Activated CD8-positive, alpha-beta memory T cell treated with anti-CD3 and anti-CD28 coated beads, Interleukin-2, amount 10 ng/mL, durations not matched to agents 7 days and 5 days (primary cell): ENCODE measurements around the gene C11orf42. TPM values are rescaled to one million over a fixed set of nuclear protein-coding genes. Genes with fewer than 3 reads are reported as not detected.
"Not testable (repeated sequence)": the region's sequence is repeated elsewhere in the genome, so short reads cannot be mapped to it uniquely, and the experiment has no call there.

Source experiments
- ATAC-seq: fragments of 150-1000 bp; cut with Tn5 transposase; one replicate; pipeline ENCODE4 v1.10.0; 2021; ENCODE audit warnings: moderate library complexity
- CTCF ChIA-PET: fragments of 350-600 bp; sonication (Branson Sonifier 250); formaldehyde crosslinking; loops from one replicate; lab custom pipeline; 2021; ENCODE audit warnings: antibody characterized with exemption; lab: Charles Lee
- DNase-seq: peaks from one replicate; pipeline ENCODE4 v3.0.0-alpha.2; 2020
- H3K27ac Mint-ChIP-seq: one replicate; pipeline ENCODE4 v1.8.0; 2021; ENCODE audit warnings: mild to moderate bottlenecking, mixed read lengths
- H3K27me3 Mint-ChIP-seq: one replicate; pipeline ENCODE4 v1.8.0; 2021; ENCODE audit warnings: mixed read lengths
- H3K36me3 Mint-ChIP-seq: one replicate; pipeline ENCODE4 v1.8.0; 2021; ENCODE audit warnings: mild to moderate bottlenecking, mixed read lengths
- H3K4me1 Mint-ChIP-seq: one replicate; pipeline ENCODE4 v1.8.0; 2021; ENCODE audit warnings: mixed read lengths
- H3K4me3 Mint-ChIP-seq: one replicate; pipeline ENCODE4 v1.8.0; 2021; ENCODE audit warnings: mild to moderate bottlenecking, moderate library complexity, mixed read lengths
- H3K9me3 Mint-ChIP-seq: one replicate; pipeline ENCODE4 v1.8.0; 2022; ENCODE audit warnings: low read depth, mixed read lengths
- total RNA-seq, 2 experiments: library from RNA; stranded (reverse); gene quantifications; one replicate each; pipeline ENCODE4 v1.2.3, GENCODE V29; 2021

C11orf42 gene
- total RNA-seq, 2 experiments from 2014 or later, result not detected

- H3K27me3 Mint-ChIP-seq, result no peaks in the 10 kb centered on the region
- CTCF ChIA-PET, result interaction anchor here (0.7 to 1.4 kb wide), 4 partner anchors 17 to 124 kb away, joined by 3 to 6 read pairs (median 4); no protein-coding TSS in a partner anchor
- DNase-seq (peak; percentile 67), ATAC-seq (no peak)
- no peaks in the 10 kb centered on the region for H3K9me3 Mint-ChIP-seq
- peaks cover 47% of the 10 kb centered on the region for H3K4me1 Mint-ChIP-seq
- H3K4me3 Mint-ChIP-seq, result peak overlapping the region; percentile 7
- peaks cover 8% of the 10 kb centered on the region for H3K36me3 Mint-ChIP-seq
- peak overlapping the region; percentile 48 for H3K27ac Mint-ChIP-seq
Observed at GRCh38 chr11:6229911-6230310, 24.6 kb downstream of the C11orf42 start.

GRCh38 chr11:6232899-6233298 is 27.5 kb downstream of the C11orf42 start:
- H3K36me3 Mint-ChIP-seq, result peaks cover 1% of the 10 kb centered on the region
- H3K9me3 Mint-ChIP-seq, result no peaks in the 10 kb centered on the region
- CTCF ChIA-PET, result interaction anchor here (2.4 kb wide), 1 partner anchor 130 kb away, joined by 10 read pairs; no protein-coding TSS in a partner anchor
- H3K27me3 Mint-ChIP-seq, result no peaks in the 10 kb centered on the region
- ATAC-seq, result no peak
- H3K4me1 Mint-ChIP-seq, result peaks cover 44% of the 10 kb centered on the region
- H3K4me3 Mint-ChIP-seq, result peak overlapping the region; percentile 38
- no peak for DNase-seq
- H3K27ac Mint-ChIP-seq, result peak overlapping the region; percentile 12

DNA sequence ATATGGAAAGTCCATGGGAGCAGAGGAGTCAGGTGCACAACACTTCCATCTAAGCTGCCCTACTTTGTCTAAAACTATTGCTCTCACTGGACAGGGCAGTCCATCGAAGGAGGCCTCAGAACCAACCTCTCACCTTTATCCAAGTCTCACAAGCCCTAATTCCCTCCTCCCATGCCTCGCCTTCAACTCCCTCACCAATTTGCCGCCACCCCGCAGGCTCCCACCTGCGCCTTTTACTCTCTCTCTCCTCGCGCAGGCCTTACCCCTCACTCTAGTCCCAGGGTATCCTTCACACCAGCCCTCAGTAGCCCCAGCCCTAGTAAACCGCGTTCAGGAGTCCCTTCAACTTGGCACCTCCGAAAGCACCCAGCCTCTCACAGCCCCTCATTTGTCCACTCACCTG is 28.6 kb downstream of the C11orf42 start:
- Mint-ChIP-seq H3K36me3 (no peaks in the 10 kb centered on the region), H3K9me3 (no peaks in the 10 kb centered on the region), H3K27ac (peak overlapping the region; percentile 95), H3K4me1 (peaks cover 43% of the 10 kb centered on the region), H3K4me3 (peak overlapping the region; percentile 92), H3K27me3 (no peaks in the 10 kb centered on the region)
- DNase-seq, result no peak
- ATAC-seq, result no peak
- CTCF ChIA-PET, result interaction anchor here (1.4 to 2.4 kb wide), 3 partner anchors 119 to 472 kb away, joined by 3 to 10 read pairs (median 8); no protein-coding TSS in a partner anchor

- ATAC-seq (peak; percentile 94), DNase-seq (peak; percentile 100)
- Mint-ChIP-seq H3K27me3 (no peaks in the 10 kb centered on the region), H3K27ac (peak within 1 kb of the TSS; percentile 95), H3K4me1 (peaks cover 38% of the 10 kb centered on the region), H3K4me3 (peak within 1 kb of the TSS; percentile 92), H3K9me3 (no peaks in the 10 kb centered on the region), H3K36me3 (no peaks in the 10 kb centered on the region)
- CTCF ChIA-PET, result interaction anchor here (0.8 to 2.4 kb wide), 5 partner anchors 18 to 471 kb away, joined by 3 to 10 read pairs (median 3); no protein-coding TSS in a partner anchor
Observed at GRCh38 chr11:6234387-6235107, 29.2 kb downstream of the C11orf42 start, which contains the start of gene FHIP1B. Gene FHIP1B (minus strand): TSS chr11:6234636. CDS start chr11:6224516, 10,120 bp downstream.

- DNase-seq, result no peak
- Mint-ChIP-seq H3K27me3 (no peaks in the 10 kb centered on the region), H3K36me3 (no peaks in the 10 kb centered on the region), H3K9me3 (no peaks in the 10 kb centered on the region), H3K4me3 (no peak overlapping the region), H3K4me1 (peaks cover 19% of the 10 kb centered on the region), H3K27ac (no peak overlapping the region)
- no peak for ATAC-seq
- CTCF ChIA-PET, result interaction anchor here (1.1 to 1.9 kb wide), 3 partner anchors 14 to 161 kb away, joined by 3 to 11 read pairs (median 8); no protein-coding TSS in a partner anchor
Observed at GRCh38 chr11:6237266-6237665, 31.9 kb downstream of the C11orf42 start.

DNA sequence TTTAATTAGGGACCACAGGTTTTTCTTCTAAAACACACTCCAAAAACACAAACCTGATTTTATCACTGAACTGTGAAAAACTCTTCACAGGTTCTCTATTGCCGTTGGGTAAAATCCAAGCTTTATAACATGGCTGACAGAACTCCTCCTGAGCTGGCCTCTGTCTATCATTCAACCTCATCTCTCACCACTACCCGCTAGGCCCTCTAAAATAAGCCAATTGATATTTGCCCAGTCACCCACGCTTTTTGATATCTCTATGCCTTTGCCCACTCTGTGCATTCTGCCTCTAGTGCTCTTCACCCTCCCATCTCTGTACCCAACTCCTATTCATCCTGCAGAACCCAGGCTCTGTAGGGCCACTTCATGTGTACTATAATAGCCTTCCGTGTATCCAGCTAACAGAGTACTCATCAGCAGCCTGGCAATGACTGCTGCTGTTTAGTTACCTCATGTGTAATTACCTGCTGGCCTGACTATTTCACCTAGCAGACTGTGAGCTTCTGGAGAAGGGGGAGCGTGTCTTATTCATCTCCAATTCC is 32.5 kb downstream of the C11orf42 start:
- no peak overlapping the region for H3K27ac Mint-ChIP-seq
- DNase-seq (no peak), ATAC-seq (no peak)
- CTCF ChIA-PET, result interaction anchor here (1.1 to 1.9 kb wide), 3 partner anchors 14 to 160 kb away, joined by 3 to 11 read pairs (median 8); no protein-coding TSS in a partner anchor
- H3K36me3 Mint-ChIP-seq, result no peaks in the 10 kb centered on the region
- H3K27me3 Mint-ChIP-seq, result no peaks in the 10 kb centered on the region
- peaks cover 18% of the 10 kb centered on the region for H3K4me1 Mint-ChIP-seq
- no peaks in the 10 kb centered on the region for H3K9me3 Mint-ChIP-seq
- no peak overlapping the region for H3K4me3 Mint-ChIP-seq

DNA sequence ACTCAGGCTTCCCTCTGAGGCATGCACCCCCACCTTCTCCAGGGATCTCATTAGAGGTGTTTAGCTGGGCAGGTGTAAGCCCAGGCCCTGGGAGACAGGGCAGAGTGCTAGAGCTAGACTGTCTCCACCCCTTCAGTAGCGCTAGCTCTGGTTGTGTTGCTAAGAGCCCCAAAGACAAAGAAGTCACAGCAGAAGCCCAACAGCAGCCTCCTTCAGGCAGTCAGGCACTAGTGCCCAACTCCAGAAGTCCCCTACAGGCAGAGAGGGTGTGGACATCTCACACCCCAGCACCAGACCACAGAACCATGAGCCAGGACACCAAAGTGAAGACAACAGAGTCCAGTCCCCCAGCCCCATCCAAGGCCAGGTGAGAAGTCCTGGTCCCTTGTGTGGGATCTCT is 33.5 kb downstream of the C11orf42 start, which contains the start of gene CNGA4:
Gene CNGA4 (plus strand): TSS at position 188 of the 400 bp plus-strand sequence. CDS start 118 bp downstream, at position 306.
- CTCF ChIA-PET, result interaction anchor here (2.3 kb wide), 1 partner anchor 13 kb away, joined by 8 read pairs; no protein-coding TSS in a partner anchor
- DNase-seq (no peak), ATAC-seq (no peak)
- Mint-ChIP-seq H3K9me3 (no peaks in the 10 kb centered on the region), H3K4me1 (peaks cover 9% of the 10 kb centered on the region), H3K4me3 (no peak within 1 kb of the TSS), H3K27ac (no peak within 1 kb of the TSS), H3K36me3 (no peaks in the 10 kb centered on the region), H3K27me3 (no peaks in the 10 kb centered on the region)

DNA sequence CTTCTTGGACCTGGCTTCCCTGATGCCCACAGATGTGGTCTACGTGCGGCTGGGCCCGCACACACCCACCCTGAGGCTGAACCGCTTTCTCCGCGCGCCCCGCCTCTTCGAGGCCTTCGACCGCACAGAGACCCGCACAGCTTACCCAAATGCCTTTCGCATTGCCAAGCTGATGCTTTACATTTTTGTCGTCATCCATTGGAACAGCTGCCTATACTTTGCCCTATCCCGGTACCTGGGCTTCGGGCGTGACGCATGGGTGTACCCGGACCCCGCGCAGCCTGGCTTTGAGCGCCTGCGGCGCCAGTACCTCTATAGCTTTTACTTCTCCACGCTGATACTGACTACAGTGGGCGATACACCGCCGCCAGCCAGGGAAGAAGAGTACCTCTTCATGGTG is 34.8 kb downstream of the C11orf42 start:
- CTCF ChIA-PET, result interaction anchor here (1.4 to 2.3 kb wide), 3 partner anchors 9 to 204 kb away, joined by 4 to 8 read pairs (median 4); no protein-coding TSS in a partner anchor
- Mint-ChIP-seq H3K27me3 (peaks cover under 1% of the 10 kb centered on the region), H3K27ac (no peak overlapping the region), H3K4me1 (peaks cover 3% of the 10 kb centered on the region), H3K9me3 (no peaks in the 10 kb centered on the region), H3K36me3 (no peaks in the 10 kb centered on the region), H3K4me3 (no peak overlapping the region)
- ATAC-seq (no peak), DNase-seq (no peak)

DNA sequence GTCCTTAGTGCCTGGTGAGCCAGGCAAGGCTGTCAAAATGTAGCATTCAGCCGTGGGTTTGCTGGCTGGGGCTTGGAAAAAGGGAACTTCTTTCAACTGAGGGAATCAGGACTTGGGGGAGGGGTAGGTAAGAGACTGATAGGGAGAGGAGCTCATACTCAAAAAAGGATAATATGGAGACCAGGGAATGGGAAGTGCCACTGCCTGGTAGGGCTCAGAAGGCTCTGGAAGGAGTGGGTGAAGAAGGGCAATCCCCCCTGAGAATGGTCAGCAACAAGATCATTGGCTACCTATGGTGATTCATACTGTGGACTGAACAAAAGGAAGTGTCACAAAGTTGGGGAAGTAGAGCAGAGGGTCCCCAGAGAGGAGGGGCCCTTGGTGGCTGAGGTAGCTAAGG is 35.4 kb downstream of the C11orf42 start:
- Mint-ChIP-seq H3K9me3 (no peaks in the 10 kb centered on the region), H3K36me3 (no peaks in the 10 kb centered on the region), H3K27me3 (peaks cover 6% of the 10 kb centered on the region), H3K27ac (no peak overlapping the region), H3K4me1 (no peaks in the 10 kb centered on the region), H3K4me3 (no peak overlapping the region)
- ATAC-seq (no peak), DNase-seq (no peak)
- CTCF ChIA-PET, result interaction anchor here (1.4 to 2.3 kb wide), 3 partner anchors 8 to 203 kb away, joined by 4 to 8 read pairs (median 4); no protein-coding TSS in a partner anchor

- no peak for DNase-seq
- Mint-ChIP-seq H3K9me3 (no peaks in the 10 kb centered on the region), H3K4me3 (no peak overlapping the region), H3K27ac (no peak overlapping the region), H3K27me3 (peaks cover 6% of the 10 kb centered on the region), H3K4me1 (no peaks in the 10 kb centered on the region), H3K36me3 (no peaks in the 10 kb centered on the region)
- CTCF ChIA-PET, result interaction anchor here (1.4 to 1.9 kb wide), 2 partner anchors 8 to 203 kb away, joined by 4 read pairs; no protein-coding TSS in a partner anchor
- no peak for ATAC-seq
Observed at GRCh38 chr11:6241316-6241715, 36.0 kb downstream of the C11orf42 start.

GRCh38 chr11:6245536-6245935 is 40.2 kb downstream of the C11orf42 start:
- CTCF ChIA-PET, result no interaction called here
- no peaks in the 10 kb centered on the region for H3K36me3 Mint-ChIP-seq
- H3K4me1 Mint-ChIP-seq, result no peaks in the 10 kb centered on the region
- H3K4me3 Mint-ChIP-seq, result no peak overlapping the region
- no peak for ATAC-seq
- no peaks in the 10 kb centered on the region for H3K9me3 Mint-ChIP-seq
- no peak overlapping the region for H3K27ac Mint-ChIP-seq
- peaks cover 17% of the 10 kb centered on the region for H3K27me3 Mint-ChIP-seq
- no peak for DNase-seq

- CTCF ChIA-PET, result no interaction called here
- DNase-seq, result no peak
Observed at GRCh38 chr11:6248248-6248647, 42.9 kb downstream of the C11orf42 start.

GRCh38 chr11:6248897-6249296 is 43.5 kb downstream of the C11orf42 start:
- H3K4me3 Mint-ChIP-seq, H3K36me3 Mint-ChIP-seq, H3K9me3 Mint-ChIP-seq, H3K4me1 Mint-ChIP-seq, ATAC-seq, DNase-seq, H3K27ac Mint-ChIP-seq: not testable (repeated sequence)
- peaks cover 17% of the 10 kb centered on the region for H3K27me3 Mint-ChIP-seq
- CTCF ChIA-PET, result interaction anchor here (0.7 to 4.0 kb wide), 3 partner anchors 8 to 113 kb away, joined by 3 to 40 read pairs (median 4); partner anchors contain the start of gene CCKBR

More at GRCh38 chr11:6248248-6248647, 42.9 kb downstream of the C11orf42 start:
- H3K4me1 Mint-ChIP-seq, result no peaks in the 10 kb centered on the region
- no peak overlapping the region for H3K27ac Mint-ChIP-seq
- ATAC-seq, result no peak
- H3K36me3 Mint-ChIP-seq, result no peaks in the 10 kb centered on the region
- H3K9me3 Mint-ChIP-seq, result no peaks in the 10 kb centered on the region
- H3K4me3 Mint-ChIP-seq, result no peak overlapping the region
- H3K27me3 Mint-ChIP-seq, result peaks cover 17% of the 10 kb centered on the region
